Skeletal muscle satellite cell (primary cell): Measurements from ENCODE around the gene CHCHD1.

Experiments used
- H3K27me3 ChIP-seq: 2 replicates; pipeline ENCODE4 v1.7.0; 2013; ENCODE audit warnings: low read length; ENCODE audit not compliant: control insufficient read depth, insufficient read depth
- H3K36me3 ChIP-seq: 2 replicates; pipeline ENCODE4 v1.7.0; 2013; ENCODE audit warnings: mild to moderate bottlenecking, control low read depth, low read length; ENCODE audit not compliant: insufficient read depth
- H3K4me1 ChIP-seq: 2 replicates; pipeline ENCODE4 v1.7.0; 2013; ENCODE audit warnings: low read length; ENCODE audit not compliant: control insufficient read depth, insufficient read depth
- H3K4me2 ChIP-seq: 2 replicates; pipeline ENCODE4 v1.7.0; 2013; ENCODE audit warnings: mild to moderate bottlenecking, low read length
- H3K4me3 ChIP-seq: 2 replicates; pipeline ENCODE4 v1.7.0; 2013; ENCODE audit warnings: low read length
- H3K9ac ChIP-seq: 2 replicates; pipeline ENCODE4 v1.7.0; 2013; ENCODE audit warnings: mild to moderate bottlenecking, low read depth, low read length, moderate library complexity
- H3K9me3 ChIP-seq: replicated peaks from 2 replicates; pipeline ENCODE4 v1.7.0; 2013; ENCODE audit warnings: mild to moderate bottlenecking, control low read depth, low read length

CHCHD1 gene

GRCh38 chr10:73746721-73747120 is 35.1 kb upstream of the CHCHD1 start:
- no peaks in the 10 kb centered on the region for H3K9me3 ChIP-seq
- peaks cover 48% of the 10 kb centered on the region for H3K36me3 ChIP-seq
- H3K4me1 ChIP-seq: peaks cover 24% of the 10 kb centered on the region
- H3K9ac ChIP-seq: no peak overlapping the region
- H3K4me3 ChIP-seq: no peak overlapping the region
- H3K4me2 ChIP-seq: peak overlapping the region; percentile 54
- H3K27me3 ChIP-seq: no peaks in the 10 kb centered on the region

- H3K4me1 ChIP-seq: peaks cover 4% of the 10 kb centered on the region
- H3K4me2 ChIP-seq: no peak overlapping the region
- no peaks in the 10 kb centered on the region for H3K27me3 ChIP-seq
- no peaks in the 10 kb centered on the region for H3K9me3 ChIP-seq
- peaks cover 67% of the 10 kb centered on the region for H3K36me3 ChIP-seq
- no peak overlapping the region for H3K9ac ChIP-seq
- no peak overlapping the region for H3K4me3 ChIP-seq
These were observed 31.0 kb upstream of the CHCHD1 start for GRCh38 chr10:73750819-73751218.

- no peaks in the 10 kb centered on the region for H3K27me3 ChIP-seq
- H3K36me3 ChIP-seq: peaks cover 63% of the 10 kb centered on the region
- no peak overlapping the region for H3K4me2 ChIP-seq
- H3K9ac ChIP-seq: no peak overlapping the region
- no peaks in the 10 kb centered on the region for H3K4me1 ChIP-seq
- H3K4me3 ChIP-seq: no peak overlapping the region
- no peaks in the 10 kb centered on the region for H3K9me3 ChIP-seq
These were observed 25.7 kb upstream of the CHCHD1 start for GRCh38 chr10:73756183-73756582.

GRCh38 chr10:73758704-73759511 is 22.9 kb upstream of the CHCHD1 start:
- Histone ChIP-seq H3K4me1 (peaks cover 16% of the 10 kb centered on the region), H3K36me3 (peaks cover 63% of the 10 kb centered on the region), H3K4me2 (no peak overlapping the region), H3K9ac (no peak overlapping the region), H3K9me3 (no peaks in the 10 kb centered on the region), H3K4me3 (no peak overlapping the region), H3K27me3 (no peaks in the 10 kb centered on the region)

- H3K36me3 ChIP-seq: peaks cover 62% of the 10 kb centered on the region
- no peak overlapping the region for H3K4me3 ChIP-seq
- no peaks in the 10 kb centered on the region for H3K27me3 ChIP-seq
- no peak overlapping the region for H3K4me2 ChIP-seq
- H3K9ac ChIP-seq: no peak overlapping the region
- peaks cover 16% of the 10 kb centered on the region for H3K4me1 ChIP-seq
- no peaks in the 10 kb centered on the region for H3K9me3 ChIP-seq
These were observed 22.2 kb upstream of the CHCHD1 start for GRCh38 chr10:73759512-73760115.

GRCh38 chr10:73761781-73762180 is 20.1 kb upstream of the CHCHD1 start:
- Histone ChIP-seq H3K9me3 (no peaks in the 10 kb centered on the region), H3K4me3 (no peak overlapping the region), H3K4me2 (no peak overlapping the region), H3K9ac (no peak overlapping the region), H3K27me3 (no peaks in the 10 kb centered on the region), H3K4me1 (peaks cover 16% of the 10 kb centered on the region), H3K36me3 (peaks cover 78% of the 10 kb centered on the region)

- Histone ChIP-seq H3K36me3 (peaks cover 83% of the 10 kb centered on the region), H3K27me3 (no peaks in the 10 kb centered on the region), H3K4me3 (no peak overlapping the region), H3K9me3 (no peaks in the 10 kb centered on the region), H3K4me2 (no peak overlapping the region), H3K4me1 (peaks cover 16% of the 10 kb centered on the region), H3K9ac (no peak overlapping the region)
These were observed 18.9 kb upstream of the CHCHD1 start for GRCh38 chr10:73762915-73763314.

- no peaks in the 10 kb centered on the region for H3K27me3 ChIP-seq
- no peaks in the 10 kb centered on the region for H3K9me3 ChIP-seq
- peaks cover 85% of the 10 kb centered on the region for H3K36me3 ChIP-seq
- H3K4me2 ChIP-seq: no peak overlapping the region
- H3K9ac ChIP-seq: no peak overlapping the region
- H3K4me1 ChIP-seq: peaks cover 16% of the 10 kb centered on the region
- H3K4me3 ChIP-seq: no peak overlapping the region
These were observed 18.5 kb upstream of the CHCHD1 start for GRCh38 chr10:73763343-73763742.

- Histone ChIP-seq H3K4me2 (no peak overlapping the region), H3K27me3 (no peaks in the 10 kb centered on the region), H3K9me3 (no peaks in the 10 kb centered on the region), H3K36me3 (peaks cover 85% of the 10 kb centered on the region), H3K9ac (no peak overlapping the region), H3K4me3 (no peak overlapping the region), H3K4me1 (peaks cover 16% of the 10 kb centered on the region)
These were observed 16.8 kb upstream of the CHCHD1 start for GRCh38 chr10:73765066-73765465.

- H3K27me3 ChIP-seq: no peaks in the 10 kb centered on the region
- H3K4me3 ChIP-seq: no peak overlapping the region
- H3K4me2 ChIP-seq: no peak overlapping the region
- peaks cover 64% of the 10 kb centered on the region for H3K36me3 ChIP-seq
- peaks cover 8% of the 10 kb centered on the region for H3K4me1 ChIP-seq
- H3K9ac ChIP-seq: no peak overlapping the region
- H3K9me3 ChIP-seq: no peaks in the 10 kb centered on the region
These were observed 13.0 kb upstream of the CHCHD1 start for GRCh38 chr10:73768881-73769280.

GRCh38 chr10:73769396-73769795 is 12.5 kb upstream of the CHCHD1 start:
- H3K4me1 ChIP-seq: peaks cover 11% of the 10 kb centered on the region
- no peak overlapping the region for H3K4me3 ChIP-seq
- no peak overlapping the region for H3K9ac ChIP-seq
- no peaks in the 10 kb centered on the region for H3K9me3 ChIP-seq
- H3K4me2 ChIP-seq: no peak overlapping the region
- H3K36me3 ChIP-seq: peaks cover 62% of the 10 kb centered on the region
- H3K27me3 ChIP-seq: no peaks in the 10 kb centered on the region
